ENCODE data around the gene MPDU1.
"Not testable (repeated sequence)": the region's sequence is repeated elsewhere in the genome, so short reads cannot be mapped to it uniquely, and the experiment has no call there.

MPDU1 gene

GRCh38 chr17:7614425-7615264 lies 31.0 kb downstream of the MPDU1 start, which contains the start of gene FXR2:
Gene FXR2, minus strand, starts transcription at chr17:7614897. Its CDS starts 365 bp downstream, at chr17:7614532.
- DNase-seq (ENCODE audit: low read depth in 2 of 2), result peak; percentile 99

DNA sequence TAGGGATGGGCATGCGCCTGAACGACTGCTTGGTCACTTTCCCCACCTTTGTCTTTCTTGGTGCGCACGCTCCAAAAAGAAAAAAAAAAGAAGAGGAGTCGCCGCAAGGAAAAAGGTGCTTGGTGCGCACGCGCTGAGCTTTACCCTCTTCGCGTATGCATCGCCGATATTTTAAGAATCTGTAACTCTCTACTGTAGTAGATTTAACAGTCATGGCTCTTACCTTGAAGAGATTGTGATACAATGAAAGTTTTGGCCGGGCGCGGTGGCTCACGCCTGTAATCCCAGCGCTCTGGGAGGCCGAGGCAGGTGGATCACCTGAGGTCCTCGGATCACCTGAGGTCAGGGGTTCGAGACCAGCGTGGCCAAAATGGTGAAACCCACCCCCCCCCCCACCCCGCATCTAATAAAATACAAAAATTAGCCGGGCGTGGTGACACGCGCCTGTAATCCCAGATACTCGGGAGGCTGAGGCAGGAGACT lies 31.7 kb downstream of the MPDU1 start:
- DNase-seq (ENCODE audit: low read depth in 2 of 2), result no peak

DNA sequence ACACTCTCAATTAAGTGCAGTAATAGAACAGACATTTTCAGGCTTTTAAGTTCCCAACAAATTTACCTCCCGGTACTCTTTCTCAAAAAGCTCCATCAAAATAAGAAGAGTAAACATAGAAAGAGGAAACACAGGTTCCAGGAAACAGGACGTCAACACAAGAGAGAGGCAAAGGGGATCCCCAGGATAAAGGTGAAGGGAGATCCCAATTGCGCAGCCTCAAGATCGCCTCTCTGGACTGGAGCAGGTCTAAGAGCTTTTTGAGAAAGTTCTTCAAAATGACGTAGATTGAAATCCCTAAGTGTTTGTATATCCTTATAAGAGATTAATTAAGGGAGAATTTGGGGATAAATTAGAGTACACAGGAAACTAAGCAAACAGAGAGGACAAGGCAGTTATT lies 35.0 kb downstream of the MPDU1 start:
- no peak for DNase-seq (ENCODE audit: low read depth in 2 of 2)

GRCh38 chr17:7620835-7621234 lies 37.2 kb downstream of the MPDU1 start:
- DNase-seq (ENCODE audit: low read depth in 2 of 2), result no peak

GRCh38 chr17:7623661-7624060 lies 40.0 kb downstream of the MPDU1 start:
- DNase-seq (ENCODE audit: low read depth in 2 of 2), result no peak

GRCh38 chr17:7625749-7626148 lies 42.1 kb downstream of the MPDU1 start:
- DNase-seq (ENCODE audit: low read depth in 2 of 2), result not testable (repeated sequence)

GRCh38 chr17:7626307-7626706 lies 42.7 kb downstream of the MPDU1 start:
- DNase-seq (ENCODE audit: low read depth in 2 of 2), result no peak

DNA sequence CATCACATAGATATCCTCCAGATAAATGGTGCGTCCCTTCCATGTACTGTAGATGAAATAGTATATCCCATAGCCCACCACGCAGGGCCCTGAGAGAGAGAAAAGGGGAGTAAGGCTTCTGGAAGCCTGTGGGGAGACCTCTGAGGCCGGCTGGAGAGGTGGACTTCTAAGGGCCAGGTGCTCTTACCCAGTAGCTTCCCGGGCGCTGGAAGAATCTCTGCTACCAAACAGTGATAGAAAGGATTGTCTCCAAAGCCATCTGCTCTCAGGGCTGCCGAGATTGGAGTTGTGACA lies 43.3 kb downstream of the MPDU1 start:
- DNase-seq (ENCODE audit: low read depth in 2 of 2), result no peak

- DNase-seq (ENCODE audit: low read depth in 2 of 2), result peak; percentile 85 to 86
Observed at GRCh38 chr17:7627250-7628121, 43.8 kb downstream of the MPDU1 start, which contains the start of gene SAT2. Gene SAT2, minus strand, starts transcription at chr17:7627821. Its CDS starts 186 bp downstream, at chr17:7627635.

DNA sequence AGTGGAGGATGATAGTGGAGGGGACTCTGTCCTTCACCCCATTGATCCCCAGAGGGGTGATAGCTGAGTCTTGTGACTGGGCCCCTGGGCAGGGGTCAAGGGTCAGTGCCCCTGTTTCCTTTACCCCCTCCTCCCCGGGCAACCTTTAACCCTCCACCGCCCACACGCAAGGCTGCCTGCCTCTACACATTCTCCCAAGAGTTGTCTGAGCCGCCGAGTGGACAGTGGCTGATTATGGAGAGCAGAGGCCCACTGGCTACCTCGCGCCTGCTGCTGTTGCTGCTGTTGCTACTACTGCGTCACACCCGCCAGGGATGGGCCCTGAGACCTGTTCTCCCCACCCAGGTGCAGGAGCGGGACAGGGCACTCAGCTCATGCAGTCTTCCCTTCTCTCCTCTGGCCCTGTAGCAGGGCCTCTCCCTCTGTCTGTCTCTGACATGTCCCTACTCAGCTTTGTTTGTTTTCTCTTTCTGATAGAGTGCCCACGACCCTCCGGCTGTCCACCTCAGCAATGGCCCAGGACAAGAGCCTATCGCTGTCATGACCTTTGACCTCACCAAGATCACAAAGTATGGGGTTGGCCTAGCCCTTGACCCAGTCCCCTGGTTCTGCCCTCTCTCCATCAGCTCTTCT lies 46.4 kb downstream of the MPDU1 start, which contains the start of gene SHBG:
Gene SHBG (plus strand): TSS at position 197 of the 633 bp plus-strand sequence. CDS start 38 bp downstream, at position 235.
- DNase-seq (ENCODE audit: low read depth in 2 of 2), result no peak

DNA sequence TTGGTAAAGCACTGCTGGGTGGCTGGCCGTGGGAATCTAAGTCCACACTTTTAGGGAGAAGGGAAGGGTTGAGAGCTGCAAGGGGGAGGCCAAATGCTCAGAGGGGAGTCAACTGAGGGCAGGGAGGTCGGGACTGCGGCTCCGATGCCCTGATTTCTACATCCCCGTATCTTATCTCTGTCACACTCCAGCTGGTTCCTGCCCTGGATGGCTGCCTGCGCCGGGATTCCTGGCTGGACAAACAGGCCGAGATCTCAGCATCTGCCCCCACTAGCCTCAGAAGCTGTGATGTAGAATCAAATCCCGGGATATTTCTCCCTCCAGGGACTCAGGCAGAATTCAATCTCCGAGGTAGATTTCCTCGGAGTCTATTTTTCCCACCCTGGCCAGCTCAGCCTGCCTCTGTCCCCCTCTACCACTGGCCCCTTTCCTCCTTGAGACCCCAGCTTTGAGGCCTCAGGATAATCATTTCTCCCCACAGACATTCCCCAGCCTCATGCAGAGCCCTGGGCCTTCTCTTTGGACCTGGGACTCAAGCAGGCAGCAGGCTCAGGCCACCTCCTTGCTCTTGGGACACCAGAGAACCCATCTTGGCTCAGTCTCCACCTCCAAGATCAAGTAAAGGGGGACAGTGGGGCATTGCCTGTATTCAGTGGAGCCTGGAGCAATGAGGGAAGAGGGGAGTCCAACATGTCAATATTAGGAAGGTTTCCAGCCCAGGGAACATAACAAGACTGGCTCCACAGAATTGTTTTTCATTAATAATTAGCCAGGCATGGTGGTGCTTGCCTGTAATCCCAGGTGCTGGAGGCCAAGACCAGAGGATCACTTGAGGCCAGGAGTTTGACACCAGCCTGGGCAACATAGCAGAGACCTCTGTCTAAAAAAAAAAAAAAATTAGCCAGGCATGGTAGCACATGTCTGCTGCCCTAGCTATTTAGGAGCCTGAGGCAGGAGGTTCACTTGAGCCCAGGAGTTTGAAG lies 48.0 kb downstream of the MPDU1 start:
- no peak for DNase-seq (ENCODE audit: low read depth in 2 of 2)

GRCh38 chr17:7632492-7632894 lies 48.8 kb downstream of the MPDU1 start:
- no peak for DNase-seq (ENCODE audit: low read depth in 2 of 2)

- DNase-seq (ENCODE audit: low read depth in 2 of 2), result no peak
Observed at GRCh38 chr17:7633093-7633492, 49.4 kb downstream of the MPDU1 start.

- no peak for DNase-seq (ENCODE audit: low read depth in 2 of 2)
Observed at GRCh38 chr17:7634384-7634783, 50.7 kb downstream of the MPDU1 start.

- DNase-seq (ENCODE audit: low read depth in 2 of 2), result no peak
Observed at GRCh38 chr17:7636163-7636562, 52.5 kb downstream of the MPDU1 start.
